NCI-H2081 (cell line): ENCODE data around the gene PGA4.
"Not testable (repeated sequence)": the region's sequence is repeated elsewhere in the genome, so short reads cannot be mapped to it uniquely, and the experiment has no call there.

Experiments
- DNase-seq, 2 experiments: peaks; one replicate each; lab custom pipeline; 2025; lab: John Stamatoyannopoulos, UW

PGA4 gene

GRCh38 chr11:61250796-61251765, 28.9 kb downstream of the PGA4 start:
- not testable (repeated sequence) for DNase-seq

- DNase-seq: not testable (repeated sequence)
Measured at GRCh38 chr11:61252332-61252731, 30.2 kb downstream of the PGA4 start.

- peak; percentile 45 to 46 for DNase-seq
Measured at GRCh38 chr11:61254403-61255025, 32.4 kb downstream of the PGA4 start.

- no peak for DNase-seq
Measured at GRCh38 chr11:61256710-61257482, 34.7 kb downstream of the PGA4 start.

GRCh38 chr11:61258546-61258945, 36.4 kb downstream of the PGA4 start:
- DNase-seq: no peak

- no peak for DNase-seq
Measured at GRCh38 chr11:61259363-61259762, 37.2 kb downstream of the PGA4 start.

GRCh38 chr11:61264371-61264770, 42.2 kb downstream of the PGA4 start:
- no peak for DNase-seq

GRCh38 chr11:61264795-61265194, 42.6 kb downstream of the PGA4 start:
- DNase-seq: no peak

GRCh38 chr11:61265357-61265756, 43.2 kb downstream of the PGA4 start:
- no peak for DNase-seq

- no peak for DNase-seq
Measured at GRCh38 chr11:61266602-61267001, 44.5 kb downstream of the PGA4 start.

- DNase-seq: no peak
Measured at GRCh38 chr11:61267437-61267841, 45.3 kb downstream of the PGA4 start.

- DNase-seq: no peak
Measured at GRCh38 chr11:61268588-61269250, 46.6 kb downstream of the PGA4 start.

GRCh38 chr11:61270354-61271076, 48.4 kb downstream of the PGA4 start:
- no peak for DNase-seq

GRCh38 chr11:61272731-61273130, 50.6 kb downstream of the PGA4 start:
- no peak for DNase-seq

- peak in 1 of 2 experiments; percentile 7 for DNase-seq
Measured at GRCh38 chr11:61273178-61274078, 51.3 kb downstream of the PGA4 start.

GRCh38 chr11:61274084-61274483, 51.9 kb downstream of the PGA4 start:
- no peak for DNase-seq

GRCh38 chr11:61275191-61275590, 53.0 kb downstream of the PGA4 start:
- no peak for DNase-seq

- DNase-seq: no peak
Measured at GRCh38 chr11:61277186-61278000, 55.2 kb downstream of the PGA4 start.

- peak in 1 of 2 experiments; percentile 16 for DNase-seq
Measured at GRCh38 chr11:61278001-61278470, 55.9 kb downstream of the PGA4 start.
